MCF 10A (cell line): ENCODE results near the gene KCTD2. TPM values are rescaled to one million over a fixed set of nuclear protein-coding genes. Genes with fewer than 3 reads are reported as not detected.

Experiments
- BruUV-seq: library from RNA; stranded (reverse); fragments of 400-500 nt; replicated peaks from 2 replicates; lab custom pipeline; 2021; lab: Mats Ljungman, UMichigan
- CTCF ChIA-PET: fragments of 300-600 bp; sonication (Branson Sonifier 250); formaldehyde crosslinking; extraction: SDS; loops from one replicate; lab custom pipeline; 2021; ENCODE audit warnings: antibody characterized with exemption, inconsistent platforms; lab: Yijun Ruan, JAX
- POLR2A ChIA-PET: fragments of 300-600, 350-650 bp; sonication (Branson Sonifier 250); formaldehyde crosslinking; extraction: SDS; loops from one replicate; lab custom pipeline; 2020; ENCODE audit warnings: antibody characterized with exemption, inconsistent platforms; lab: Yijun Ruan, JAX
- DNase-seq: peaks from one replicate; pipeline ENCODE4 v3.0.0-alpha.2; 2018; ENCODE audit not compliant: unreplicated experiment
- H3K27ac Mint-ChIP-seq: one replicate; pipeline ENCODE4 v1.8.0; 2022; ENCODE audit warnings: mild to moderate bottlenecking, low read depth, mixed read lengths; ENCODE audit not compliant: unreplicated experiment
- H3K27me3 Mint-ChIP-seq: one replicate; pipeline ENCODE4 v1.8.0; 2022; ENCODE audit warnings: mixed read lengths; ENCODE audit not compliant: insufficient read depth, unreplicated experiment
- H3K36me3 Mint-ChIP-seq: one replicate; pipeline ENCODE4 v1.8.0; 2022; ENCODE audit warnings: mild to moderate bottlenecking, moderate library complexity, mixed read lengths; ENCODE audit not compliant: insufficient read depth, unreplicated experiment
- H3K4me1 Mint-ChIP-seq: one replicate; pipeline ENCODE4 v1.8.0; 2022; ENCODE audit warnings: mixed read lengths; ENCODE audit not compliant: insufficient read depth, unreplicated experiment
- H3K4me3 Mint-ChIP-seq: one replicate; pipeline ENCODE4 v1.8.0; 2022; ENCODE audit warnings: mild to moderate bottlenecking, moderate library complexity, mixed read lengths; ENCODE audit not compliant: unreplicated experiment
- H3K9me3 Mint-ChIP-seq: one replicate; pipeline ENCODE4 v1.8.0; 2022; ENCODE audit warnings: mixed read lengths; ENCODE audit not compliant: unreplicated experiment
- intact Hi-C: fragments of 100-400 bp; cut with micrococcal nuclease; formaldehyde crosslinking; loops from 2 replicates; pipeline ENCODE4 v1.14.1; 2022
- total RNA-seq: library from RNA; stranded (reverse); gene quantifications from 2 replicates; pipeline ENCODE4 v1.2.3, GENCODE V29; 2022
- TF ChIP-seq, protein P1 (sequence below): fragments of 200-600 bp; IDR thresholded peaks from one replicate; pipeline ENCODE4 v1.8.0; 2022; ENCODE audit warnings: antibody characterized with exemption, mild to moderate bottlenecking; ENCODE audit not compliant: unreplicated experiment

The KCTD2 gene
- total RNA-seq, 1 experiment from 2014 or later, result 11.9 TPM

GRCh38 chr17:75031972-75032719 is 14.9 kb upstream of the KCTD2 start:
- no TSS peak for BruUV-seq
- no peaks in the 10 kb centered on the region for H3K9me3 Mint-ChIP-seq
- intact Hi-C loops, result loop anchor here (2.0 kb wide), 1 partner anchor 43 kb away; no protein-coding TSS in a partner anchor
- ChIA-PET CTCF (interaction anchor here (0.8 to 1.9 kb wide), 3 partner anchors 71 to 82 kb away, joined by 3 to 7 read pairs (median 3); no protein-coding TSS in a partner anchor), POLR2A (interaction anchor here (0.7 to 2.1 kb wide), 11 partner anchors 13 to 164 kb away, joined by 3 to 15 read pairs (median 7); partner anchors contain the start of genes ATP5PD, CDR2L, KCTD2 and MRPL58)
- peaks cover 18% of the 10 kb centered on the region for H3K4me1 Mint-ChIP-seq
- H3K27me3 Mint-ChIP-seq, result no peaks in the 10 kb centered on the region
- no peak overlapping the region for H3K27ac Mint-ChIP-seq
- peaks cover 36% of the 10 kb centered on the region for H3K36me3 Mint-ChIP-seq
- H3K4me3 Mint-ChIP-seq, result peak overlapping the region; percentile 81
- TF ChIP-seq, protein P1, sequence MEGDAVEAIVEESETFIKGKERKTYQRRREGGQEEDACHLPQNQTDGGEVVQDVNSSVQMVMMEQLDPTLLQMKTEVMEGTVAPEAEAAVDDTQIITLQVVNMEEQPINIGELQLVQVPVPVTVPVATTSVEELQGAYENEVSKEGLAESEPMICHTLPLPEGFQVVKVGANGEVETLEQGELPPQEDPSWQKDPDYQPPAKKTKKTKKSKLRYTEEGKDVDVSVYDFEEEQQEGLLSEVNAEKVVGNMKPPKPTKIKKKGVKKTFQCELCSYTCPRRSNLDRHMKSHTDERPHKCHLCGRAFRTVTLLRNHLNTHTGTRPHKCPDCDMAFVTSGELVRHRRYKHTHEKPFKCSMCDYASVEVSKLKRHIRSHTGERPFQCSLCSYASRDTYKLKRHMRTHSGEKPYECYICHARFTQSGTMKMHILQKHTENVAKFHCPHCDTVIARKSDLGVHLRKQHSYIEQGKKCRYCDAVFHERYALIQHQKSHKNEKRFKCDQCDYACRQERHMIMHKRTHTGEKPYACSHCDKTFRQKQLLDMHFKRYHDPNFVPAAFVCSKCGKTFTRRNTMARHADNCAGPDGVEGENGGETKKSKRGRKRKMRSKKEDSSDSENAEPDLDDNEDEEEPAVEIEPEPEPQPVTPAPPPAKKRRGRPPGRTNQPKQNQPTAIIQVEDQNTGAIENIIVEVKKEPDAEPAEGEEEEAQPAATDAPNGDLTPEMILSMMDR, result no peak
- DNase-seq, result peak; percentile 66

GRCh38 chr17:75032720-75033280 is 14.2 kb upstream of the KCTD2 start:
- H3K36me3 Mint-ChIP-seq, result peaks cover 42% of the 10 kb centered on the region
- peak; percentile 23 for DNase-seq
- TF ChIP-seq, protein P1, result no peak
- no peaks in the 10 kb centered on the region for H3K9me3 Mint-ChIP-seq
- H3K4me1 Mint-ChIP-seq, result peaks cover 14% of the 10 kb centered on the region
- POLR2A ChIA-PET, result interaction anchor here (0.8 to 2.1 kb wide), 8 partner anchors 14 to 71 kb away, joined by 3 to 15 read pairs (median 7); partner anchors contain the start of genes ATP5PD, CDR2L, KCTD2 and MRPL58
- H3K27ac Mint-ChIP-seq, result no peak overlapping the region
- H3K27me3 Mint-ChIP-seq, result no peaks in the 10 kb centered on the region
- H3K4me3 Mint-ChIP-seq, result peak overlapping the region; percentile 81
- CTCF ChIA-PET, result interaction anchor here (1.9 kb wide), 1 partner anchor 72 kb away, joined by 7 read pairs; no protein-coding TSS in a partner anchor
- no TSS peak for BruUV-seq
- intact Hi-C loops, result loop anchor here (1.0 to 2.0 kb wide), 2 partner anchors 20 to 44 kb away; partner anchors contain the start of gene MRPL58

GRCh38 chr17:75033346-75034235 is 13.4 kb upstream of the KCTD2 start:
- DNase-seq, result peak; percentile 94
- Mint-ChIP-seq H3K27ac (peak overlapping the region; percentile 94), H3K4me3 (peak overlapping the region; percentile 81), H3K27me3 (no peaks in the 10 kb centered on the region), H3K4me1 (peaks cover 12% of the 10 kb centered on the region), H3K36me3 (peaks cover 49% of the 10 kb centered on the region), H3K9me3 (no peaks in the 10 kb centered on the region)
- CTCF ChIA-PET, result interaction anchor here (0.6 to 2.0 kb wide), 5 partner anchors 11 to 72 kb away, joined by 3 to 4 read pairs (median 3); no protein-coding TSS in a partner anchor
- POLR2A ChIA-PET, result interaction anchor here (1.3 to 3.6 kb wide), 11 partner anchors 9 to 160 kb away, joined by 3 to 63 read pairs (median 9); partner anchors contain the start of genes ATP5PD, CDR2L, FDXR and KCTD2
- TF ChIP-seq, protein P1, result peak; percentile 25
- intact Hi-C loops, result loop anchor here (1.0 to 2.0 kb wide), 3 partner anchors 21 to 72 kb away; partner anchors contain the start of gene MRPL58
- BruUV-seq, result no TSS peak
